ENCODE data around the gene HSD11B1.

Gene HSD11B1

GRCh38 chr1:209710847-209711246 lies 6.2 kb downstream of the HSD11B1 start:
- Histone ChIP-seq H3K9ac (ENCODE audit: low read depth, low read length, poor library complexity, severe bottlenecking) (no peak overlapping the region), H3K27me3 (ENCODE audit: insufficient read depth, low read length, poor library complexity, severe bottlenecking) (no peaks in the 10 kb centered on the region), H3K9me2 (replicated peaks; ENCODE audit: low read depth, low read length) (no peaks in the 10 kb centered on the region), H3F3A (ENCODE audit: low read depth) (no peaks in the 10 kb centered on the region), H3K4me1 (ENCODE audit: insufficient read depth, low read length, poor library complexity, severe bottlenecking) (no peaks in the 10 kb centered on the region), H3K4me3 (ENCODE audit: low read length, poor library complexity, severe bottlenecking) (no peak overlapping the region), H2AFZ (ENCODE audit: low read length) (no peak overlapping the region), H3K9me3 (ENCODE audit: insufficient read depth, low read depth, low read length) (no peaks in the 10 kb centered on the region), H4K20me1 (ENCODE audit: insufficient read depth, low read length, poor library complexity, severe bottlenecking) (no peaks in the 10 kb centered on the region), H3K79me2 (ENCODE audit: insufficient read depth, low read length) (no peaks in the 10 kb centered on the region), H3K4me2 (ENCODE audit: low read depth, low read length, poor library complexity, severe bottlenecking) (no peak overlapping the region), H3K36me3 (ENCODE audit: insufficient read depth, low read length) (no peaks in the 10 kb centered on the region)
- TF ChIP-seq, protein P1, sequence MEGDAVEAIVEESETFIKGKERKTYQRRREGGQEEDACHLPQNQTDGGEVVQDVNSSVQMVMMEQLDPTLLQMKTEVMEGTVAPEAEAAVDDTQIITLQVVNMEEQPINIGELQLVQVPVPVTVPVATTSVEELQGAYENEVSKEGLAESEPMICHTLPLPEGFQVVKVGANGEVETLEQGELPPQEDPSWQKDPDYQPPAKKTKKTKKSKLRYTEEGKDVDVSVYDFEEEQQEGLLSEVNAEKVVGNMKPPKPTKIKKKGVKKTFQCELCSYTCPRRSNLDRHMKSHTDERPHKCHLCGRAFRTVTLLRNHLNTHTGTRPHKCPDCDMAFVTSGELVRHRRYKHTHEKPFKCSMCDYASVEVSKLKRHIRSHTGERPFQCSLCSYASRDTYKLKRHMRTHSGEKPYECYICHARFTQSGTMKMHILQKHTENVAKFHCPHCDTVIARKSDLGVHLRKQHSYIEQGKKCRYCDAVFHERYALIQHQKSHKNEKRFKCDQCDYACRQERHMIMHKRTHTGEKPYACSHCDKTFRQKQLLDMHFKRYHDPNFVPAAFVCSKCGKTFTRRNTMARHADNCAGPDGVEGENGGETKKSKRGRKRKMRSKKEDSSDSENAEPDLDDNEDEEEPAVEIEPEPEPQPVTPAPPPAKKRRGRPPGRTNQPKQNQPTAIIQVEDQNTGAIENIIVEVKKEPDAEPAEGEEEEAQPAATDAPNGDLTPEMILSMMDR (conservative IDR thresholded peaks at IDR 0.05; ENCODE audit: low read length), result no peak
- no peak for TF ChIP-seq EZH2phosphoT487 (IDR thresholded peaks at IDR 0.05; ENCODE audit: borderline replicate concordance)

- no peak overlapping the region for H3K4me2 ChIP-seq (ENCODE audit: low read depth, low read length, poor library complexity, severe bottlenecking)
- no peak overlapping the region for H3K9ac ChIP-seq (ENCODE audit: low read depth, low read length, poor library complexity, severe bottlenecking)
- no peaks in the 10 kb centered on the region for H3K79me2 ChIP-seq (ENCODE audit: insufficient read depth, low read length)
- H4K20me1 ChIP-seq (ENCODE audit: insufficient read depth, low read length, poor library complexity, severe bottlenecking), result no peaks in the 10 kb centered on the region
- H3K4me1 ChIP-seq (ENCODE audit: insufficient read depth, low read length, poor library complexity, severe bottlenecking), result no peaks in the 10 kb centered on the region
- no peak overlapping the region for H2AFZ ChIP-seq (ENCODE audit: low read length)
- no peak overlapping the region for H3K4me3 ChIP-seq (ENCODE audit: low read length, poor library complexity, severe bottlenecking)
- no peaks in the 10 kb centered on the region for H3K27me3 ChIP-seq (ENCODE audit: insufficient read depth, low read length, poor library complexity, severe bottlenecking)
- no peaks in the 10 kb centered on the region for H3K36me3 ChIP-seq (ENCODE audit: insufficient read depth, low read length)
- no peaks in the 10 kb centered on the region for H3F3A ChIP-seq (ENCODE audit: low read depth)
- TF ChIP-seq EZH2phosphoT487 (IDR thresholded peaks at IDR 0.05; ENCODE audit: borderline replicate concordance), result no peak
- TF ChIP-seq, protein P1 (conservative IDR thresholded peaks at IDR 0.05; ENCODE audit: low read length), result no peak
- no peaks in the 10 kb centered on the region for H3K9me3 ChIP-seq (ENCODE audit: insufficient read depth, low read depth, low read length)
- no peaks in the 10 kb centered on the region for H3K9me2 ChIP-seq (replicated peaks; ENCODE audit: low read depth, low read length)
Observed at GRCh38 chr1:209714338-209714737, 9.7 kb downstream of the HSD11B1 start.

DNA sequence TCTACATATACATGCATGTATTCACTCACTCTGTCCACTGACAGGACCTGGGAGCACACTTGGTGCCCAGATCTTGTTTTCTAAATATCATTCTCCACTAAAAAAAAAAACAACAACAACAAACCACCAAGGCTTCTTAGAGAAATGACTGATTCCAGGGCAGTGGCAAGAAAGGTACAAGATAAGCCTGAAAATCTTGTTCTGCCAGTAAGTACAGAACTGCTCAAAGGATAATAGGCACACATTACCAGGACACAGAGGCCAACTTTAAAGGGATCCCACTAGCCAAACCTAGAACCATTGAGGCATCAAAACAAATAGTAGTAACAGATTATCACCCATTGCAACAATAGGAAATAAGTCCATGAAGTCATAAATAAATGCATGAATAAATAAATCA lies 10.7 kb downstream of the HSD11B1 start:
- Histone ChIP-seq H2AFZ (ENCODE audit: low read length) (no peak overlapping the region), H3K9me3 (ENCODE audit: insufficient read depth, low read depth, low read length) (no peaks in the 10 kb centered on the region), H4K20me1 (ENCODE audit: insufficient read depth, low read length, poor library complexity, severe bottlenecking) (no peaks in the 10 kb centered on the region), H3K4me2 (ENCODE audit: low read depth, low read length, poor library complexity, severe bottlenecking) (no peak overlapping the region), H3K4me3 (ENCODE audit: low read length, poor library complexity, severe bottlenecking) (no peak overlapping the region), H3K27me3 (ENCODE audit: insufficient read depth, low read length, poor library complexity, severe bottlenecking) (no peaks in the 10 kb centered on the region), H3K36me3 (ENCODE audit: insufficient read depth, low read length) (no peaks in the 10 kb centered on the region), H3F3A (ENCODE audit: low read depth) (no peaks in the 10 kb centered on the region), H3K9ac (ENCODE audit: low read depth, low read length, poor library complexity, severe bottlenecking) (no peak overlapping the region), H3K79me2 (ENCODE audit: insufficient read depth, low read length) (no peaks in the 10 kb centered on the region), H3K4me1 (ENCODE audit: insufficient read depth, low read length, poor library complexity, severe bottlenecking) (no peaks in the 10 kb centered on the region), H3K9me2 (replicated peaks; ENCODE audit: low read depth, low read length) (no peaks in the 10 kb centered on the region)
- no peak for TF ChIP-seq EZH2phosphoT487 (IDR thresholded peaks at IDR 0.05; ENCODE audit: borderline replicate concordance)
- TF ChIP-seq, protein P1 (conservative IDR thresholded peaks at IDR 0.05; ENCODE audit: low read length), result no peak

Measured in Loucy (cell line).